ENCODE data around the gene FAM89A. TPM values are rescaled to one million over a fixed set of nuclear protein-coding genes. Genes with fewer than 3 reads are reported as not detected.

The FAM89A gene
- total and polyA plus RNA-seq, 9 of the 15 experiments (the other 6 are each of a cell fraction or from before 2014, with no cell fraction given) = 8.7 to 66.2 (median 43.3) TPM

DNA sequence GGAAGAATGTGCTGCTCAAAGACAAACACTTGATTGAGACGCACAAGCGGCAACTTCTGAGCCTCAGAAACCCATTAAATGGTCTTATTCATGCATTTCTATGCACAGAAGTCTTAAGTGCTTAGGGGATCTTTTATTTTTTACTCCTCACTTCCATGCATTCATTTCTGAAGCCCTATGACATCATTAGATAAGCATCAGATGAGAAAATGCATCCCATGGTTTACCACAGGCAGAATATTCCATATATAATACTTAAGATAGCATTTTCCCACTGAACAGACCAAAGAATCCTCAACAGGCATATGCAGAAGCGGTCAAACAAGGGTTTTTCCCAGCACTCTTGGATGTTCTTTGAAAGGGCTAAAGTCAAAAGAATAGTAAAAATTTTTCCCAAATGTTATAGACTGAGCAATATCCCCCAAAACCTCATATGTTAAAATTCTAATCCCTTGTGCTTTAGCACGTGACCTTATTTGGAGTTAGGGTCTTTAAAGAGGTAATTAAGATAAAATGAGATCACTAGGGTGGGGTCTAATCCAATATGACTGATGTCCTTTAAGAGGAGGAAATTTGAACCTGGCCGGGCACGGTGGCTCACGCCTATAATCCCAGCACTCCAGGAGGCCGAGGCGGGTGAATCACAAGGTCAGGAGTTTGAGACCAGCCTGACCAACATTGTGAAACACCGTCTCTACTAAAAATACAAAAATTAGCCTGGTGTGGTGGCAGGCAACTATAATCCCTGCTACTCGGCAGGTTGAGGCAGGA, 22.6 kb upstream of the FAM89A start (continued):
- TF ChIP-seq, protein P1, sequence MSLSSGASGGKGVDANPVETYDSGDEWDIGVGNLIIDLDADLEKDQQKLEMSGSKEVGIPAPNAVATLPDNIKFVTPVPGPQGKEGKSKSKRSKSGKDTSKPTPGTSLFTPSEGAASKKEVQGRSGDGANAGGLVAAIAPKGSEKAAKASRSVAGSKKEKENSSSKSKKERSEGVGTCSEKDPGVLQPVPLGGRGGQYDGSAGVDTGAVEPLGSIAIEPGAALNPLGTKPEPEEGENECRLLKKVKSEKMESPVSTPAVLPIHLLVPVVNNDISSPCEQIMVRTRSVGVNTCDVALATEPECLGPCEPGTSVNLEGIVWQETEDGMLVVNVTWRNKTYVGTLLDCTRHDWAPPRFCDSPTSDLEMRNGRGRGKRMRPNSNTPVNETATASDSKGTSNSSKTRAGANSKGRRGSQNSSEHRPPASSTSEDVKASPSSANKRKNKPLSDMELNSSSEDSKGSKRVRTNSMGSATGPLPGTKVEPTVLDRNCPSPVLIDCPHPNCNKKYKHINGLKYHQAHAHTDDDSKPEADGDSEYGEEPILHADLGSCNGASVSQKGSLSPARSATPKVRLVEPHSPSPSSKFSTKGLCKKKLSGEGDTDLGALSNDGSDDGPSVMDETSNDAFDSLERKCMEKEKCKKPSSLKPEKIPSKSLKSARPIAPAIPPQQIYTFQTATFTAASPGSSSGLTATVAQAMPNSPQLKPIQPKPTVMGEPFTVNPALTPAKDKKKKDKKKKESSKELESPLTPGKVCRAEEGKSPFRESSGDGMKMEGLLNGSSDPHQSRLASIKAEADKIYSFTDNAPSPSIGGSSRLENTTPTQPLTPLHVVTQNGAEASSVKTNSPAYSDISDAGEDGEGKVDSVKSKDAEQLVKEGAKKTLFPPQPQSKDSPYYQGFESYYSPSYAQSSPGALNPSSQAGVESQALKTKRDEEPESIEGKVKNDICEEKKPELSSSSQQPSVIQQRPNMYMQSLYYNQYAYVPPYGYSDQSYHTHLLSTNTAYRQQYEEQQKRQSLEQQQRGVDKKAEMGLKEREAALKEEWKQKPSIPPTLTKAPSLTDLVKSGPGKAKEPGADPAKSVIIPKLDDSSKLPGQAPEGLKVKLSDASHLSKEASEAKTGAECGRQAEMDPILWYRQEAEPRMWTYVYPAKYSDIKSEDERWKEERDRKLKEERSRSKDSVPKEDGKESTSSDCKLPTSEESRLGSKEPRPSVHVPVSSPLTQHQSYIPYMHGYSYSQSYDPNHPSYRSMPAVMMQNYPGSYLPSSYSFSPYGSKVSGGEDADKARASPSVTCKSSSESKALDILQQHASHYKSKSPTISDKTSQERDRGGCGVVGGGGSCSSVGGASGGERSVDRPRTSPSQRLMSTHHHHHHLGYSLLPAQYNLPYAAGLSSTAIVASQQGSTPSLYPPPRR (CRISPR knock-in tag; IDR thresholded peaks at IDR 0.05; ENCODE audit: borderline replicate concordance) = no peak

DNA sequence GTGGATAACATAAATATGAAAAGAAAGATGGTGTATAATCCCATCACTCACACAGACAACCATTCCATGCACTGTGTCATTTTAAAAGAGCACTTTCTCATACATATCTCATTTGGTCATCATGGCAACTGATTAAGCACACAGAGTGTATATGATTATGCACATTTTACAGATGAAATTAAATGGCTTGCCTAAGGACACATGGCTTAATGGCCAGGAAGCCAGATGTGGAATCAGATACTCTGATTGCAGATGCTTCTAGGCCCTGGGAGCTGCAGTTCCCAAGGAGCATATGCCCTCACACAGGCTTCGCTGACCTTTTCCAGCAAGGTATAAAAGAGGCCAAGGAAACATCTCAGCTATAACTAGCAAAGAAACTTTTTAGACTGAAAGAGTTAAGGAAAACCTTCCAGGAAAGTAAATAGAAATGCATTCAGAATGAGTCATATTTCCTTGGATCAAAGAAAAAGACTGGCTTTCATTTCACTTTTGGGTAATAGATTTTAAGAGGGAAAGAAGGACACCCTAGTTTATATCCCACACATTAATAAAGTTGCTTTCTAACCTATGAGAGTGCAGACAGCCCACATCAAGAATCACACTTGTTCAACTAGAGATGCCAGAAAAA, 19.6 kb upstream of the FAM89A start:
- intact Hi-C loops (cut with micrococcal nuclease) = no loop called here
- no peak overlapping the region for H3K27ac ChIP-seq (ENCODE audit: extremely low read depth, low read depth, low read length)
- H3K36me3 ChIP-seq (ENCODE audit: control insufficient read depth, insufficient read depth, low read length) = no peaks in the 10 kb centered on the region
- WGBS (ENCODE audit: insufficient coverage, low coverage, missing lambda C conversion rate) = 65% methylated on average over 1 of the region's 1 CpG
- no peaks in the 10 kb centered on the region for H4K20me1 ChIP-seq (replicated peaks; ENCODE audit: control insufficient read depth, insufficient read depth, low read length)
- no peak overlapping the region for H2AFZ ChIP-seq (ENCODE audit: low read depth, low read length)
- no peak overlapping the region for H3K4me2 ChIP-seq (ENCODE audit: insufficient read depth, low read length)
- no peaks in the 10 kb centered on the region for H3K9me1 ChIP-seq (ENCODE audit: control insufficient read depth, insufficient read depth, low read length)
- peaks cover 0 to 13% of the 10 kb centered on the region in 2 experiments for H3K4me1 ChIP-seq (replicated peaks in 1 of 2; ENCODE audit: control insufficient read depth in 2 of 2, insufficient read depth in 2 of 2, low read length in 2 of 2)
- no peaks in the 10 kb centered on the region for H3K79me2 ChIP-seq (ENCODE audit: control insufficient read depth, insufficient read depth, low read length)
- DNase-seq (ENCODE audit: extremely low read depth in 1 of 4, low spot score in 3 of 4) (no peak), FAIRE-seq (no peak), ATAC-seq (no peak)
- ChIA-PET POLR2A (interaction anchor here (1.0 to 1.9 kb wide), 4 partner anchors 11 to 223 kb away, joined by 3 to 9 read pairs (median 5); no protein-coding TSS in a partner anchor), CTCF (ENCODE audit: low intra/inter-chr PET ratio) (no interaction called here)
- BruUV-seq (replicated peaks) = no TSS peak
- H3K4me3 ChIP-seq = no peak overlapping the region
- no peaks in the 10 kb centered on the region for H3K27me3 ChIP-seq (ENCODE audit: control insufficient read depth in 2 of 2, insufficient read depth in 2 of 2, low read length in 2 of 2)
- H3K9me3 ChIP-seq (replicated peaks; ENCODE audit: control insufficient read depth, insufficient read depth, low read depth, low read length) = peaks cover 2% of the 10 kb centered on the region; the same call in 1 of the 2 replicates
- H3K9ac ChIP-seq (ENCODE audit: insufficient read depth in 1 of 2, low read depth in 2 of 2, low read length in 2 of 2) = no peak overlapping the region
- in situ Hi-C loops (cut with MboI) = no loop called here
- no peak for TF ChIP-seq SNIP1 (IDR thresholded peaks at IDR 0.05; ENCODE audit: low read depth)
- TF ChIP-seq, protein P2, sequence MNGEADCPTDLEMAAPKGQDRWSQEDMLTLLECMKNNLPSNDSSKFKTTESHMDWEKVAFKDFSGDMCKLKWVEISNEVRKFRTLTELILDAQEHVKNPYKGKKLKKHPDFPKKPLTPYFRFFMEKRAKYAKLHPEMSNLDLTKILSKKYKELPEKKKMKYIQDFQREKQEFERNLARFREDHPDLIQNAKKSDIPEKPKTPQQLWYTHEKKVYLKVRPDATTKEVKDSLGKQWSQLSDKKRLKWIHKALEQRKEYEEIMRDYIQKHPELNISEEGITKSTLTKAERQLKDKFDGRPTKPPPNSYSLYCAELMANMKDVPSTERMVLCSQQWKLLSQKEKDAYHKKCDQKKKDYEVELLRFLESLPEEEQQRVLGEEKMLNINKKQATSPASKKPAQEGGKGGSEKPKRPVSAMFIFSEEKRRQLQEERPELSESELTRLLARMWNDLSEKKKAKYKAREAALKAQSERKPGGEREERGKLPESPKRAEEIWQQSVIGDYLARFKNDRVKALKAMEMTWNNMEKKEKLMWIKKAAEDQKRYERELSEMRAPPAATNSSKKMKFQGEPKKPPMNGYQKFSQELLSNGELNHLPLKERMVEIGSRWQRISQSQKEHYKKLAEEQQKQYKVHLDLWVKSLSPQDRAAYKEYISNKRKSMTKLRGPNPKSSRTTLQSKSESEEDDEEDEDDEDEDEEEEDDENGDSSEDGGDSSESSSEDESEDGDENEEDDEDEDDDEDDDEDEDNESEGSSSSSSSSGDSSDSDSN (IDR thresholded peaks at IDR 0.05; ENCODE audit: borderline replicate concordance in 1 of 2, low read depth in 2 of 2, low read length in 2 of 2) = no peak
- TF ChIP-seq, protein P3, sequence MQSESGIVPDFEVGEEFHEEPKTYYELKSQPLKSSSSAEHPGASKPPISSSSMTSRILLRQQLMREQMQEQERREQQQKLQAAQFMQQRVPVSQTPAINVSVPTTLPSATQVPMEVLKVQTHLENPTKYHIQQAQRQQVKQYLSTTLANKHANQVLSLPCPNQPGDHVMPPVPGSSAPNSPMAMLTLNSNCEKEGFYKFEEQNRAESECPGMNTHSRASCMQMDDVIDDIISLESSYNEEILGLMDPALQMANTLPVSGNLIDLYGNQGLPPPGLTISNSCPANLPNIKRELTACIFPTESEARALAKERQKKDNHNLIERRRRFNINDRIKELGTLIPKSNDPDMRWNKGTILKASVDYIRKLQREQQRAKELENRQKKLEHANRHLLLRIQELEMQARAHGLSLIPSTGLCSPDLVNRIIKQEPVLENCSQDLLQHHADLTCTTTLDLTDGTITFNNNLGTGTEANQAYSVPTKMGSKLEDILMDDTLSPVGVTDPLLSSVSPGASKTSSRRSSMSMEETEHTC (IDR thresholded peaks at IDR 0.05) = no peak
- TF ChIP-seq, protein P4, sequence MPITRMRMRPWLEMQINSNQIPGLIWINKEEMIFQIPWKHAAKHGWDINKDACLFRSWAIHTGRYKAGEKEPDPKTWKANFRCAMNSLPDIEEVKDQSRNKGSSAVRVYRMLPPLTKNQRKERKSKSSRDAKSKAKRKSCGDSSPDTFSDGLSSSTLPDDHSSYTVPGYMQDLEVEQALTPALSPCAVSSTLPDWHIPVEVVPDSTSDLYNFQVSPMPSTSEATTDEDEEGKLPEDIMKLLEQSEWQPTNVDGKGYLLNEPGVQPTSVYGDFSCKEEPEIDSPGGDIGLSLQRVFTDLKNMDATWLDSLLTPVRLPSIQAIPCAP (CRISPR knock-in tag; IDR thresholded peaks at IDR 0.05; ENCODE audit: borderline replicate concordance) = no peak
- no peak for TF ChIP-seq IFI16 (CRISPR knock-in tag; IDR thresholded peaks at IDR 0.05)
- TF ChIP-seq RFX1 (IDR thresholded peaks at IDR 0.05) = peak; percentile 14; the same call in 1 of the 2 replicates
- TF ChIP-seq RFX7 (CRISPR knock-in tag; IDR thresholded peaks at IDR 0.05) = no peak

Measured in K562 (cell line).